ENCODE data around the gene KRTAP5-7. TPM values are rescaled to one million over a fixed set of nuclear protein-coding genes. Genes with fewer than 3 reads are reported as not detected.
"Not testable (repeated sequence)": the region's sequence is repeated elsewhere in the genome, so short reads cannot be mapped to it uniquely, and the experiment has no call there.

The KRTAP5-7 gene
- total RNA-seq, 2 donors from 2014 or later: not detected

DNA sequence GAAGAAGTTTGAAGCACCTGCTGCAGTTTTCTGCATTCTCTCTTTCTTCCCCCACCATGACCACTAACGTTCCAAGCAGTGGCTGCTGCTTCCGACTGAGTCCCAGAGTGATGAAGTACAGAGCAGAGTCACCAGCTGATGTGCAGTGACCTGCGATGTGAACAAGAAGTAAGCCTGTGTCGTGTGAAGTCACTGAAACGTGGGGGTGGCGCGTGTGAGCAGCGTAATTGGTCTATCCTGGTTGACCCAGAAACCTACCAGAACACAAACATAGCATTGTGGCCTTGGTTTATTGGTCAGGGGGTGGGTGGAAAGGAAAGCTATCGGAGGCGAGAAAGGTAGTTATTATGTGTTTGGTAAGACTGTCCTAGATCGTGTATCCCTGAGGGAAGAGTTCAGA lies 3.5 kb downstream of the KRTAP5-7 start:
- Histone ChIP-seq H3K4me3 (no peak overlapping the region), H3K9me3 (no peaks in the 10 kb centered on the region), H3K27me3 (no peaks in the 10 kb centered on the region), H3K36me3 (no peaks in the 10 kb centered on the region), H3K27ac (no peak overlapping the region), H3K4me1 (no peaks in the 10 kb centered on the region)
- DNase-seq (ENCODE audit: low spot score): no peak
- TF ChIP-seq, protein P1, sequence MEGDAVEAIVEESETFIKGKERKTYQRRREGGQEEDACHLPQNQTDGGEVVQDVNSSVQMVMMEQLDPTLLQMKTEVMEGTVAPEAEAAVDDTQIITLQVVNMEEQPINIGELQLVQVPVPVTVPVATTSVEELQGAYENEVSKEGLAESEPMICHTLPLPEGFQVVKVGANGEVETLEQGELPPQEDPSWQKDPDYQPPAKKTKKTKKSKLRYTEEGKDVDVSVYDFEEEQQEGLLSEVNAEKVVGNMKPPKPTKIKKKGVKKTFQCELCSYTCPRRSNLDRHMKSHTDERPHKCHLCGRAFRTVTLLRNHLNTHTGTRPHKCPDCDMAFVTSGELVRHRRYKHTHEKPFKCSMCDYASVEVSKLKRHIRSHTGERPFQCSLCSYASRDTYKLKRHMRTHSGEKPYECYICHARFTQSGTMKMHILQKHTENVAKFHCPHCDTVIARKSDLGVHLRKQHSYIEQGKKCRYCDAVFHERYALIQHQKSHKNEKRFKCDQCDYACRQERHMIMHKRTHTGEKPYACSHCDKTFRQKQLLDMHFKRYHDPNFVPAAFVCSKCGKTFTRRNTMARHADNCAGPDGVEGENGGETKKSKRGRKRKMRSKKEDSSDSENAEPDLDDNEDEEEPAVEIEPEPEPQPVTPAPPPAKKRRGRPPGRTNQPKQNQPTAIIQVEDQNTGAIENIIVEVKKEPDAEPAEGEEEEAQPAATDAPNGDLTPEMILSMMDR (IDR thresholded peaks at IDR 0.05): no peak

DNA sequence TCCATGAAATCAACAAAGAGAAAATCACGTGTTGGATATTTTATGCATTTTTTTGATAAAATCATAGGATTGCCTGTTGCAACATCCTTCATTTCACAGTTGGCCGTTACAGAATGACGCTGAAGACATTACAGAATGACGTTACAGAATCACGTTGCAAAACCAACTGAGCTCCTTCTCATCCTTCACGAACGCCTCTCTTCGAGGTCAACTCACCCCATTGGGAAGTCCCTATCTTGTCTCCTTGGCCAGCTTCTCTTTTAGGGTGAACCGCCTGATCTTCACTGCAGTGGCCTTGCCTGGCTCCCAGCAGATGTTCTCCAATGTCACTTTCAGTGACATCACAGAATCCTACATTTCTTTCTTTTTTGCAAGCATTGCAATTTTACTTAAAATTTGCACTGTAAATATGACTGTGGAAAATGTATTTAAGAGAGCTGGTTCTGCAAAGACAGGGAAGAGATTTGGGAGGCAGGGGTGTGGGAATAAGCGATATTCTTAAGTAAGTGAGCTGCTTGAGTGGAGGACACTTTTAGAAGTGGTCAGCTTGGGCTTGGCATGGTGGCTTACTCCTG lies 5.1 kb downstream of the KRTAP5-7 start:
- Histone ChIP-seq H3K9me3 (no peaks in the 10 kb centered on the region), H3K4me1 (no peaks in the 10 kb centered on the region), H3K27ac (no peak overlapping the region), H3K27me3 (no peaks in the 10 kb centered on the region), H3K36me3 (no peaks in the 10 kb centered on the region), H3K4me3 (no peak overlapping the region)
- DNase-seq (ENCODE audit: low spot score): no peak
- TF ChIP-seq, protein P1 (IDR thresholded peaks at IDR 0.05): no peak

GRCh38 chr11:71534711-71535608 lies 7.9 kb downstream of the KRTAP5-7 start:
- H3K36me3 ChIP-seq, H3K9me3 ChIP-seq, H3K27me3 ChIP-seq, H3K4me1 ChIP-seq, H3K4me3 ChIP-seq, H3K27ac ChIP-seq: not testable (repeated sequence)
- peak; percentile 21 for DNase-seq (ENCODE audit: low spot score)

- H3K36me3 ChIP-seq: no peaks in the 10 kb centered on the region
- H3K27me3 ChIP-seq: no peaks in the 10 kb centered on the region
- TF ChIP-seq, protein P1 (IDR thresholded peaks at IDR 0.05): no peak
- H3K9me3 ChIP-seq: no peaks in the 10 kb centered on the region
- no peak overlapping the region for H3K27ac ChIP-seq
- no peak overlapping the region for H3K4me3 ChIP-seq
- DNase-seq (ENCODE audit: low spot score): no peak
- no peaks in the 10 kb centered on the region for H3K4me1 ChIP-seq
These were observed 8.8 kb downstream of the KRTAP5-7 start for GRCh38 chr11:71535825-71536224.

DNA sequence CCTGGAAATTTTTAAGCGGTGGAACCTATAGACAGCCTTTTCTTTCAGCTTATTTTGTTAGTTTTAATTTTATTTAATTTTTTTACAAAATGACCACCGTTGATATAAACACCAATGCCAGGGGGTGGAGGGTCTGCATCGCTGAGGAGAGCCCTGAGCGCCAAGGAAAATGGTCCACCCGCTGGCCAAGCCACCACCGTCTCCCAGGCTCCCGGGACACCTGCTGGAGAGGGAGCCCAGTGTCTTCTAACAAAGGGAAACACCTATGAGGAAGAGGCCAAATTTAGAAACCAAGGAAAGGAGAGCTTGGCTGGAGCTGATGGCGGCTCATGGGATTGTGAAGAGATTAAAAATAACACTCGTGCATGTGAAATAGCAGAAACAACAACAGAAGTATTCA lies 10.5 kb downstream of the KRTAP5-7 start:
- TF ChIP-seq, protein P1 (IDR thresholded peaks at IDR 0.05): no peak
- Histone ChIP-seq H3K4me1 (no peaks in the 10 kb centered on the region), H3K36me3 (no peaks in the 10 kb centered on the region), H3K4me3 (no peak overlapping the region), H3K27me3 (no peaks in the 10 kb centered on the region), H3K27ac (no peak overlapping the region), H3K9me3 (no peaks in the 10 kb centered on the region)
- DNase-seq (ENCODE audit: low spot score): peak; percentile 21

DNA sequence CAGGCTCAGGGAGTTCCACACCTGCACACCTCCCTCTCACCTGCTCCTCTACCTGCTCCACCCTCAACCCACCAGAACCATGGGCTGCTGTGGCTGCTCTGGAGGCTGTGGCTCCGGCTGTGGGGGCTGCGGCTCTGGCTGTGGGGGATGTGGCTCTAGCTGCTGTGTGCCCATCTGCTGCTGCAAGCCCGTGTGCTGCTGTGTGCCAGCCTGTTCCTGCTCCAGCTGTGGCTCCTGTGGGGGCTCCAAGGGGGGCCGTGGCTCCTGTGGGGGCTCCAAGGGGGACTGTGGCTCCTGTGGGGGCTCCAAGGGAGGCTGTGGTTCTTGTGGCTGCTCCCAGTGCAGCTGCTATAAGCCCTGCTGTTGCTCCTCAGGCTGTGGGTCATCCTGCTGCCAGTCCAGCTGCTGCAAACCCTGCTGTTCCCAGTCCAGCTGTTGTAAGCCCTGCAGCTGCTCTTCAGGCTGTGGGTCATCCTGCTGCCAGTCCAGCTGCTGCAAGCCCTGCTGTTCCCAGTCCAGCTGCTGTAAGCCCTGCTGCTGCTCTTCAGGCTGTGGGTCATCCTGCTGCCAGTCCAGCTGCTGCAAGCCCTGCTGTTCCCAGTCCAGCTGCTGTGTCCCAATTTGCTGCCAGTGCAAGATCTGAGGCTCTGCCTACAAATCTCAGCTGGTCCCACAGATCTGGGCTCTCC lies 11.1 kb downstream of the KRTAP5-7 start, which contains the start of gene KRTAP5-8:
Gene KRTAP5-8, plus strand, starts transcription at position 49 of the 689 bp plus-strand sequence. Its CDS starts 31 bp downstream, at position 80.
- DNase-seq (ENCODE audit: low spot score): peak; percentile 21
- H3K36me3 ChIP-seq, H3K27ac ChIP-seq, H3K4me1 ChIP-seq, H3K4me3 ChIP-seq, H3K27me3 ChIP-seq, H3K9me3 ChIP-seq: not testable (repeated sequence)
